ENCODE measurements around the gene IL21.
"Not testable (repeated sequence)": the region's sequence is repeated elsewhere in the genome, so short reads cannot be mapped to it uniquely, and the experiment has no call there.

The IL21 gene

DNA sequence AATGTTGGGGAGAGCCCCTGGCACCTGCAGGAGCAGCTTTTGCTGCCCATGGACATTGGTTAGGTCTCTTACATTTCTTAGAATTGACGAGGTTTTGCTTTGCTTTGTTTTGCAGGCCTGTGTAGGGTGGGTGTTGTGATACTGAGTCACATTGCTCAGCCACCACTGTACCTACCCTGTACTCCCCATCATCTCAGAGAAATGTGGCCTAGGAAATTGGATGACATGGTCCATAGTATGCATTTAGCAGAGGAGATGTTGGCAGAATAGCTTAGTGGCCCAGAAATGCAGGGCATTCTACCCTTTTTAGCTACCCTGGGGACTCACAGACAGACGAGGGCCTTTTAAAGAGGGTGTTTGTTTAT lies 43.7 kb downstream of the IL21 start:
- no peak for FAIRE-seq

DNA sequence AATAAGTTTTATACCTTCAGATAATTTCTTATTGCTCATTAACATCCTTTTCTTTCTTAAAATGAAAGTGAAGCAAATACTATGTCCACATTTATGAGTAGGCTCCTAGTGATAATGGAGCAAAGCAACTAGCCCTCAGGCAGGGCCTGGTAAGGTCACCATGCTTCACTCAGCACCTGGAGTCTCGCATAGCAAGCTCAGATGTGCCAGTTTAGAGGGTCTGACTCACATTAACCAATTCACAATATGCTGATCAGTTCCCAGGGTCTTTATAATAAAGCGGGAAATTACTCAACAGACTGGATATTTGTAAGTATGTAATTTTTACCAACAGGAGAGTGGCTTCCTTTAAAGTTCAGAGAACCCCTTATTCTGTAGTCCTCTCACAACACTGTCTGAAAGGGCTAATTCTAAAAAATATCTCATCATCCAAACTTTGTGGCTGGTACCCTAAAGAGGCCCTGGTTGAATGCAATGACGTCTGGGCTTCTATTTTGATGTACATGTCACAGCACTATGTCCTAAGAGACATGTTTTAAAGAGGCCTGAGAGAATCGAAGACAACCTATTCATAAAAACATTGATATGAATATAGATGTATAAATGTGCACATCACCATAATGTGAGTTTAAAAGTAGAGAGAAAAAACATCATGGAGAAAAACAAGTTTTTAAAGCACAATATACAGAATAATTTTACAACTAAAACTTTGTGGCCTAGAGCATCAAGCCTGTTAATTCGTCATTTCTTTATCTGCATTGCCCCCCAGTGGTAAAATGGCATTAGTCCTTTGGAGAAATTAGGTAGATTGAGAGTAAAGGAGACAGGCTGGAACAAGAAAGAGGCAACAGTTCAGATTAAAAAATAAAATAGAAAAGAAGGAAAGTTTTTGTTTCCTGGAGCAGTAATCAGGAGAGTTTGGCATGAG lies 44.3 kb downstream of the IL21 start:
- no peak for FAIRE-seq

DNA sequence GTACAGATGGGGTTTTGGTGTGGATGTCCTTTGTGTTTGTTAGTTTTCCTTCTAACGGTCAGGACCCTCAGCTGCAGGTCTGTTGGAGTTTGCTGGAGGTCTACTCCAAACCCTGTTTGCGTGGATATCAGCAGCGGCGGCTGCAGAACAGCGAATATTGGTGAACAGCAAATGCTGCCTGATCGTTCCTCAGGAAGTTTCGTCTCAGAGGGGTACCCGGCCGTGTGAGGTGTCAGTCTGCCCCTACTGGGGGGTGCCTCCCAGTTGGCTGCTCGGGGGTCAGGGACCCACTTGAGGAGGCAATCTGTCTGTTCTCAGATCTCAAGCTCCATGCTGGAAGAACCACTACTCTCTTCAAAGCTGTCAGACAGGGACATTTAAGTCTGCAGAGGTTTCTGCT lies 46.5 kb downstream of the IL21 start:
- FAIRE-seq = not testable (repeated sequence)

DNA sequence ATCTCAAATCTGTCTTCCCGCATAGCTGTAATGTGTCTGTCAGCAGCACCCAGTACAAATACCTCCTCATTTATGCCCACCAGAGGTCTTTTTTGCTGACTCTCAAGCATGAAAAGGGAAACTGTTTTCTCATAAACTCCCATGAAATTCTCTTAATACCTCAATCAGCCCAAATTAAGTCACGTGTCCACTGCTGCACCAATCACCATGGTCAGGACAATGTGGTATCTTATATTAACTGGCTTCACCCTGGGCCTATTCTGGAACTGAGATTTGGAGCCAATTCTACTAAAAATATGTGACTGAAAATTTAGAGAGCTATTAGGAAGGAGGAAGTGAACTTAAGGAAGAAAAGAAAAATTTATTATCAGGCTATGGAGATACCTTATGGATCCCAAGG lies 58.4 kb downstream of the IL21 start:
- no peak for FAIRE-seq

Measured in colon (tissue), 2 donors.